Measurements from ENCODE around the gene TNC. TPM values are rescaled to one million over a fixed set of nuclear protein-coding genes. Genes with fewer than 3 reads are reported as not detected.

Gene TNC
- total and polyA plus RNA-seq, 2 experiments from 2014 or later, result 12.7 to 20.9 TPM

- no peaks in the 10 kb centered on the region for H3K79me2 ChIP-seq
- H3K36me3 ChIP-seq (replicated peaks; ENCODE audit: insufficient read depth, low read depth), result no peaks in the 10 kb centered on the region
- no peaks in the 10 kb centered on the region for H3K9me3 ChIP-seq (ENCODE audit: low read depth)
- no peaks in the 10 kb centered on the region for H3K4me1 ChIP-seq (ENCODE audit: insufficient read depth)
- no peaks in the 10 kb centered on the region for H3K27me3 ChIP-seq
- H4K20me1 ChIP-seq (ENCODE audit: insufficient read depth, poor library complexity, severe bottlenecking), result no peaks in the 10 kb centered on the region
- TF ChIP-seq EZH2phosphoT487 (IDR thresholded peaks at IDR 0.05; ENCODE audit: low read depth, severe bottlenecking, unreplicated experiment), result no peak
- TF ChIP-seq, protein P1, sequence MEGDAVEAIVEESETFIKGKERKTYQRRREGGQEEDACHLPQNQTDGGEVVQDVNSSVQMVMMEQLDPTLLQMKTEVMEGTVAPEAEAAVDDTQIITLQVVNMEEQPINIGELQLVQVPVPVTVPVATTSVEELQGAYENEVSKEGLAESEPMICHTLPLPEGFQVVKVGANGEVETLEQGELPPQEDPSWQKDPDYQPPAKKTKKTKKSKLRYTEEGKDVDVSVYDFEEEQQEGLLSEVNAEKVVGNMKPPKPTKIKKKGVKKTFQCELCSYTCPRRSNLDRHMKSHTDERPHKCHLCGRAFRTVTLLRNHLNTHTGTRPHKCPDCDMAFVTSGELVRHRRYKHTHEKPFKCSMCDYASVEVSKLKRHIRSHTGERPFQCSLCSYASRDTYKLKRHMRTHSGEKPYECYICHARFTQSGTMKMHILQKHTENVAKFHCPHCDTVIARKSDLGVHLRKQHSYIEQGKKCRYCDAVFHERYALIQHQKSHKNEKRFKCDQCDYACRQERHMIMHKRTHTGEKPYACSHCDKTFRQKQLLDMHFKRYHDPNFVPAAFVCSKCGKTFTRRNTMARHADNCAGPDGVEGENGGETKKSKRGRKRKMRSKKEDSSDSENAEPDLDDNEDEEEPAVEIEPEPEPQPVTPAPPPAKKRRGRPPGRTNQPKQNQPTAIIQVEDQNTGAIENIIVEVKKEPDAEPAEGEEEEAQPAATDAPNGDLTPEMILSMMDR (IDR thresholded peaks at IDR 0.05; ENCODE audit: poor library complexity), result no peak
- no peak for TF ChIP-seq EZH2 (IDR thresholded peaks at IDR 0.05; ENCODE audit: borderline replicate concordance)
- no peaks in the 10 kb centered on the region for H3K9me2 ChIP-seq (replicated peaks; ENCODE audit: insufficient read depth)
- no peak overlapping the region for H3K27ac ChIP-seq
- H2AFZ ChIP-seq, result no peak overlapping the region
- no peak overlapping the region for H3K4me2 ChIP-seq
- DNase-seq (ENCODE audit: low spot score), result no peak
- WGBS (ENCODE audit: low lambda C conversion rate, missing lambda C conversion rate), result 91% methylated on average over 2 of the region's 2 CpGs
- H3K4me3 ChIP-seq, result no peak overlapping the region
These were observed 24.4 kb downstream of the TNC start for GRCh38 chr9:115093520-115093919.

- Histone ChIP-seq H4K20me1 (ENCODE audit: insufficient read depth, poor library complexity, severe bottlenecking) (no peaks in the 10 kb centered on the region), H3K27ac (no peak overlapping the region), H3K79me2 (no peaks in the 10 kb centered on the region), H3K27me3 (no peaks in the 10 kb centered on the region), H3K36me3 (replicated peaks; ENCODE audit: insufficient read depth, low read depth) (no peaks in the 10 kb centered on the region), H3K4me2 (no peak overlapping the region), H3K9me3 (ENCODE audit: low read depth) (no peaks in the 10 kb centered on the region), H3K4me3 (no peak overlapping the region), H3K4me1 (ENCODE audit: insufficient read depth) (no peaks in the 10 kb centered on the region), H3K9me2 (replicated peaks; ENCODE audit: insufficient read depth) (no peaks in the 10 kb centered on the region), H2AFZ (no peak overlapping the region)
- no peak for DNase-seq (ENCODE audit: low spot score)
- TF ChIP-seq EZH2phosphoT487 (IDR thresholded peaks at IDR 0.05; ENCODE audit: low read depth, severe bottlenecking, unreplicated experiment), result no peak
- TF ChIP-seq EZH2 (IDR thresholded peaks at IDR 0.05; ENCODE audit: borderline replicate concordance), result no peak
- TF ChIP-seq, protein P1 (IDR thresholded peaks at IDR 0.05; ENCODE audit: poor library complexity), result no peak
- 93% methylated on average over 9 of the region's 9 CpGs for WGBS (ENCODE audit: low lambda C conversion rate, missing lambda C conversion rate)
These were observed 27.5 kb downstream of the TNC start for GRCh38 chr9:115090486-115090885.

GRCh38 chr9:115088860-115089259 lies 29.1 kb downstream of the TNC start:
- H3K4me3 ChIP-seq, result no peak overlapping the region
- no peaks in the 10 kb centered on the region for H3K9me3 ChIP-seq (ENCODE audit: low read depth)
- no peaks in the 10 kb centered on the region for H3K4me1 ChIP-seq (ENCODE audit: insufficient read depth)
- DNase-seq (ENCODE audit: low spot score), result no peak
- H4K20me1 ChIP-seq (ENCODE audit: insufficient read depth, poor library complexity, severe bottlenecking), result no peaks in the 10 kb centered on the region
- no peaks in the 10 kb centered on the region for H3K27me3 ChIP-seq
- H3K9me2 ChIP-seq (replicated peaks; ENCODE audit: insufficient read depth), result no peaks in the 10 kb centered on the region
- TF ChIP-seq EZH2phosphoT487 (IDR thresholded peaks at IDR 0.05; ENCODE audit: low read depth, severe bottlenecking, unreplicated experiment), result no peak
- TF ChIP-seq, protein P1 (IDR thresholded peaks at IDR 0.05; ENCODE audit: poor library complexity), result no peak
- TF ChIP-seq EZH2 (IDR thresholded peaks at IDR 0.05; ENCODE audit: borderline replicate concordance), result no peak
- no peak overlapping the region for H2AFZ ChIP-seq
- H3K79me2 ChIP-seq, result no peaks in the 10 kb centered on the region
- 91% methylated on average over 1 of the region's 1 CpG for WGBS (ENCODE audit: low lambda C conversion rate, missing lambda C conversion rate)
- H3K27ac ChIP-seq, result no peak overlapping the region
- no peak overlapping the region for H3K4me2 ChIP-seq
- H3K36me3 ChIP-seq (replicated peaks; ENCODE audit: insufficient read depth, low read depth), result no peaks in the 10 kb centered on the region

GRCh38 chr9:115086886-115087285 lies 31.1 kb downstream of the TNC start:
- TF ChIP-seq EZH2phosphoT487 (IDR thresholded peaks at IDR 0.05; ENCODE audit: low read depth, severe bottlenecking, unreplicated experiment), result no peak
- TF ChIP-seq, protein P1 (IDR thresholded peaks at IDR 0.05; ENCODE audit: poor library complexity), result no peak
- TF ChIP-seq EZH2 (IDR thresholded peaks at IDR 0.05; ENCODE audit: borderline replicate concordance), result no peak
- H3K36me3 ChIP-seq (replicated peaks; ENCODE audit: insufficient read depth, low read depth), result no peaks in the 10 kb centered on the region
- WGBS (ENCODE audit: low lambda C conversion rate, missing lambda C conversion rate), result 97% methylated on average over 20 of the region's 20 CpGs

More at GRCh38 chr9:115086886-115087285, 31.1 kb downstream of the TNC start:
- H4K20me1 ChIP-seq (ENCODE audit: insufficient read depth, poor library complexity, severe bottlenecking), result no peaks in the 10 kb centered on the region
- H2AFZ ChIP-seq, result no peak overlapping the region
- H3K4me2 ChIP-seq, result no peak overlapping the region
- H3K9me2 ChIP-seq (replicated peaks; ENCODE audit: insufficient read depth), result no peaks in the 10 kb centered on the region
- no peaks in the 10 kb centered on the region for H3K79me2 ChIP-seq
- no peaks in the 10 kb centered on the region for H3K9me3 ChIP-seq (ENCODE audit: low read depth)
- no peak for DNase-seq (ENCODE audit: low spot score)
- H3K4me3 ChIP-seq, result no peak overlapping the region
- H3K27me3 ChIP-seq, result no peaks in the 10 kb centered on the region
- no peak overlapping the region for H3K27ac ChIP-seq
- H3K4me1 ChIP-seq (ENCODE audit: insufficient read depth), result no peaks in the 10 kb centered on the region
